HG02970 (cell line): ENCODE measurements around the gene SEC24B.

Source experiments
- ATAC-seq: cut with Tn5 transposase; IDR thresholded peaks from one replicate; pipeline ENCODE4 v1.9.1; 2021; ENCODE audit warnings: mild to moderate bottlenecking, moderate library complexity, moderate number of reproducible peaks; ENCODE audit not compliant: unreplicated experiment, low FRiP score

The SEC24B gene

DNA sequence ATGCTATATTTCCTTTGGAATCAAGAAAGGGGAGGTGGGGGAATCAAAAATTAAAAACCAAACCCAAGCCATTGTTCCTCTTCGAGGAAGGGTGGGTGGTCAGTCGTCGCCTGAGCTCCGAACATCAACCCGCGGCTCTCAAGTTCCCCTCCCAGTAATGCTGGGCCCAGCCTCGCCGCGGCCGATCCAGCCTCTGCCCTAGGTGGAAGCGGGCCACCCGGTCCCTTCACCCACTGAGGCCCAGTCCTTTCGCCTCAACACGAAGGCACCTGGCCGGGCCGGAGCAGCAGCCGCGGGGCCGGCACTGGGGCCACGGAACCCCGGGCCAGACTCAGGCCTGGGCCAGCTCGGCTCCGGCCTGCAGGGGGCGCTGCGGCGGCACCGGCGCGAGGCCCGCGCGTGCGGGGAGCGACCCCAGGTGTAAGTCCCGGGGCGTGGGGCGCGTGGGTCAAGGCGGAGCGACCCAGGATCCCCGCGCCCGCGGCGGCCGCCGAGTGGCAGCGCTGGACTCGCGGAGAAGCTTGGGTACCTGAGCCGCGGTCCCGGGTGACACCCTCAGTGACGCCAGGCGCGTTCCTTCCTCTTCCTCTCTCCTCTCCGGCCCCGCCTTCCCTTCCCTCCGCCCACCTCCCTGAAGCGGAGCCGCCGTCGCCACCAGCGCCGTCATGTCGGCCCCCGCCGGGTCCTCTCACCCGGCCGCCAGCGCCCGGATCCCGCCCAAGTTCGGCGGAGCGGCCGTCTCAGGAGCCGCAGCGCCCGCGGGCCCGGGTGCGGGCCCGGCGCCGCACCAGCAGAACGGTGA is at the start of gene SEC24B:
Gene SEC24B (plus strand): TSS at position 611 of the 802 bp plus-strand sequence. CDS start 55 bp downstream, at position 666.
- ATAC-seq = peak; percentile 89

- ATAC-seq = no peak
Observed at GRCh38 chr4:109383823-109384222, 49.8 kb upstream of the SEC24B start.

- ATAC-seq = no peak
Observed at GRCh38 chr4:109385260-109385659, 48.4 kb upstream of the SEC24B start.

GRCh38 chr4:109389369-109390114 is 44.1 kb upstream of the SEC24B start:
- no peak for ATAC-seq

DNA sequence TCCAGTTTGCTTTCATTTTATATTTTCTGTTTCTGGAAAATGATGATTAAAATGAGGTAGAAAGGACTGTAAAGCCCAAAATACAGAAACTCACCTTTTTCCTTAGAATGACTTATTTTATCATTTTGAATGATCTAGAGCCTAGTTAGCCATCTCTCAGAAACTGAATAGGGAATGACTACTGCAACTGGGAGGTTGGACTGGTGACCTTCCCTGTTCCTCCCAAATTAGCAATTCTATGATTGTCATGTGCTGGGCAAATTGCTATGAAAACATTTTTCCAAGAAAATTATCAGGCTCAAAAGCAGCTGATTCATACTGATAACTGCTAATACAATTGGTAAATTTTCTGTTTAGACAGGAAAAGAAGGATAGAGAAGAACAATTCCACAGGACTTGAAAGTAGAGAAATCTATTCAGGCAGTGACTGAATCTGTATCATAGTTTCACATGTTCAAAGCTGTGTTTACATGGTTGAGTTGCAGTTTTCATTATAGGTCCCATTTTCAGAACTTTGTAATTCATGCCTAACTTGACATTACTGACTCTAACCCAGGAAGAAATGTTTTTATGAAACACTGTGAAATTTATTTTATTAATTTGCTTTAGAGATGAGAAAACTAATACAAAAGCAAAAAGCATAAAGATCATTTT is 43.4 kb upstream of the SEC24B start:
- ATAC-seq = no peak

DNA sequence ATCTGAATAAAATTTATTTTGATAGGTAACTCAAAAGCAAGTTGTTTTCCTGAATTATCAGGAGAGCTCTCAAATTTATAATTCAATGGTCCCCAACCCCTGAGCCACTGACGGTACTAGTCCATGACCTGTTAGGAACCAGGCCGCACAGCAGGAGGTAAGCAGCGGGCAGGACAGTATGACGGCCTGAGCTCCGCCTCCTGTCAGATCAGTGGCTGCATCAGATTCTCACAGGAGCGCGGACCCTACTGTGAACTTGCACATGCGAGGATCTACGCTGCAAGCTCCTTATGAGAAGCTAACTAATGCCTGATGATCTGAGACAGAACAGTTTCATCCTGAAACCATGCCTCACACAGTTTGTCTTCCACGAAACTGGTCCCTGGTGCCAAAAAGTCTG is 37.9 kb upstream of the SEC24B start:
- ATAC-seq = no peak

DNA sequence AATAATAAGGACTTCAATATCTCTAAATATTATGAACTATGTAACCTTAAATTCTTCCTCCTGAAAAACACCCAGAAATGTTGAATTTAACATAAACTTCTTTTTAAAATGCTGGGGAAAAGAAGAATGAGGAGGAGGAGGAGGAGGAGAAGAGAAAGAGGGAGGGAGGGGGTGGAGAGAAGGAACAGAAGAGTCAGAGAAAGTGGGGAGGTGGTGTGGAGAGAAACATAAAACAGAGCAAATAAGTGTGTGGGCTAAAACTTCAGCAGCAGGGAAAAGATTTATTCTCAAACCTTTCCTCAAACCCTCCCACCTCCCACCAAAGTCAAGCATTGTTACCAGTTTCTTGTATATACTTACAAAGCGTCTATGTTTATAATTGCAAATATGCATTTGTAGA is 34.7 kb upstream of the SEC24B start:
- no peak for ATAC-seq

GRCh38 chr4:109406337-109406931 is 27.2 kb upstream of the SEC24B start:
- ATAC-seq = no peak

- ATAC-seq = no peak
Observed at GRCh38 chr4:109407027-109407737, 26.4 kb upstream of the SEC24B start.

GRCh38 chr4:109408711-109409110 is 24.9 kb upstream of the SEC24B start:
- ATAC-seq = no peak

DNA sequence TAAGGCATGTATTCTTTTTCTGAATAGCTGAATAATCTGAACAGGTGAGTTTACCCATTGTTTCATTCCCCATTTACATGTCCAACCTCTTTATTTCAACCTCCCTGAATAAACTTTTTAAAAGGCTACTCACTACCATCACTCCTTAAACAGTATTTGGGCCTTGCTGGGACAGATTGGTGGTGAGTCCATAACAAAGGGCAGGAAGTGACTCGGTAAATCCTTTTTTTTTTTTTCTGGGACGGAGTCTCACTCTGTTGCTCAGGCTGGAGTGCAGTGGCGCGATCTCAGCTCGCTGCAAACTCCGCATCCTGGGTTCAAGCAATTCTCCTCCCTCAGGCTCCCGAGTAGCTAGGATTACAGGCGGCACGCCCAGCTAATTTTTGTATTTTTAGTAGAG is 23.4 kb upstream of the SEC24B start:
- no peak for ATAC-seq

GRCh38 chr4:109410776-109411175 is 22.8 kb upstream of the SEC24B start:
- no peak for ATAC-seq

DNA sequence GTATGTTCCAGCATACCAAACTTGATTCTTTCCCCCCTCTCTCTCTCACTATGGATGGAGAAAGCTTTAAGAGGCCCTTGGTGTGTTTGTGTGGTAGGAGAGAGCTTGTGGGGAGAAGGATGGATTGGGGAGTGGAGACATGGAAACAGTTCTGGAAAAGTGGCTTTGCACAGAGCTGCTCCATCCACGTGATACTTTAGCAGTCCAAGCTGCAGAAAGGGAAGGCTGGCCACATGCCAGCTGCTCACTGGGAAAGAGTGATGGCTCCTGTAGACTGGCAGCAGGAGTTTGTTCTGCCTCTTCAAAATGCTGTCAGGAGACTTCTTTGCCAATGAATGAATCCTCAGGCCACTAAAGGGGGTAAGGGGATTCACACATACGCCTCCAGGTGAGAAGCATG is 21.7 kb upstream of the SEC24B start:
- no peak for ATAC-seq

- no peak for ATAC-seq
Observed at GRCh38 chr4:109412776-109413175, 20.8 kb upstream of the SEC24B start.

DNA sequence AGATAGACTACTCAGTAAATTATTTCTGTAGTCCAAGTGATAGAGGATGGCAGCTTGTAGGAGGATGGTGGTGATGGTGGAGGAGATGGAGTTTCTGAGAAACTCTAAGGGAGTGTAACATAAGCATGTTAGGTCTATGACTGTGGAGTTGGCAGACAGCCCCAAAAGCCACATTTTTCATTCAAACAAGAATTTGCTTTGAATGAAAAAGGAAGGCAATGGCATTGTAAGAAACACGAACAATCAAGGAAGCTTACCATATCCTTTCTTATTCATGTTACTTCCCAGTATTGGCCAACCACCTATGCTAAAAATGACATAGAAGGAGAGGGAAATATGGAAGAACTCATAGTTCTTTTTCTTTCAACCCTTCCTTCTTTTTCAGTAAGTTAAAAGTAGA is 18.7 kb upstream of the SEC24B start:
- ATAC-seq = no peak

DNA sequence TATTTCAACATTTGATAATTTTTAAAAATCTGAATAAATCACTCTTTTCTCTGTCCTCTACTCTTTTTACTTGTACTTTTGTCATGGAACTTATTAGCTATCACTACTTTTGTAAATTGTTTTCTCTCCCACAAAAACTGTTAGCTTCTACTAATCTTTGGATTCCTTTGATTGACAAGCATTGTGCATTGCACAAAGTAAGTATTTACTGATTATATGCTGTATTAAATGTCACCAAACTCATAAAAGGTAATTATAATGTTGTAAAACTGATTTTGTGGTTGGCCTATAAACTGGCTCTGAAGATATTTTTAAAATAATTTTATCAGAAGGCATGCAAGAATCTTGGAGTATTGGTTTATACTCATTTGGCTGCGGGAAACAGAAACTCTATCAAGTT is 15.0 kb upstream of the SEC24B start:
- ATAC-seq = no peak

GRCh38 chr4:109419679-109420078 is 13.9 kb upstream of the SEC24B start:
- no peak for ATAC-seq

GRCh38 chr4:109424093-109424841 is 9.3 kb upstream of the SEC24B start:
- ATAC-seq = no peak

DNA sequence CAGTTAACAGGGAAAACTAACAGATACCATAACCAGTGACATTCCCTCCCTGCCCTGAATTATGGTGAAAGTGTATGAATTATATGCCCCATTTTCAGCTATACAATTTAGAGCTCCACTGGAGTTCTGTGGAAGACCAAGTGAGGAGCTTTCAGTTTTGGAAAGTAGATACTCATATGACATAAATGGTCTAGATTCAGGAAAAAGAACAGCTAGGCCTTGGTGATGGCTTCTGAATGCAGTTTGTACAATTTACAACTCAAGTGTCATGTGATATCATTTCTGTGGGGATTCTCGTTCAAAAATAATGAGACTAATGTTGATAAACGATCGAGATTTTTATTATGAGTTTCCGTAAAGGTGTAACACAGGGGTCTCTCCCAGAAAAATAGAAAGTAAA is 8.2 kb upstream of the SEC24B start:
- no peak for ATAC-seq

GRCh38 chr4:109429545-109429944 is 4.1 kb upstream of the SEC24B start:
- ATAC-seq = no peak
